Activated CD4-positive, alpha-beta T cell treated with anti-CD3 and anti-CD28 coated beads for 24 hours (primary cell): ENCODE measurements around the gene VAMP5.
"Not testable (repeated sequence)": the region's sequence is repeated elsewhere in the genome, so short reads cannot be mapped to it uniquely, and the experiment has no call there.

Source experiments
- DNase-seq, 2 donors: peaks; one replicate each; pipeline ENCODE4 v3.0.0-alpha.2; 2020; ENCODE audit warnings: low read depth in 2 of 2

Gene VAMP5

DNA sequence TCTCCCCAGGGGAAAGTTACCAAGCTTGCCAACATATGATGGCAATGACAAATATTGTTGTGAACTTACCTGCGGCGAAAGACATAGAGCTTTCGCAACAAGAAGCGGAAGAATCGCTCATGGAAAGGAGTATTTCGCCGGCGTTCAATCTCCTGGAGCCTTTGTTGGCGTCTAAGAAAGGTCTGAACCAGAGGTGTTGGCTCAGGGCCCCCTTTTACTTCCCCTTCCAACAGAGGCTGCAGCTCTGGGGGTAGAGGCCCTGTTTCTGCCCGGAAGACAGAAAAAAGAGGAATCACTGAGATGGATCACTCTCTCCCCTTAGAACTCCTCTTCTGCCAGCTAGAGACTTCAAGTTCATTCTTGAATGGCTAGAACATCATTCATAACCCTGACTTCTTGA lies 33.7 kb upstream of the VAMP5 start:
- no peak for DNase-seq

DNA sequence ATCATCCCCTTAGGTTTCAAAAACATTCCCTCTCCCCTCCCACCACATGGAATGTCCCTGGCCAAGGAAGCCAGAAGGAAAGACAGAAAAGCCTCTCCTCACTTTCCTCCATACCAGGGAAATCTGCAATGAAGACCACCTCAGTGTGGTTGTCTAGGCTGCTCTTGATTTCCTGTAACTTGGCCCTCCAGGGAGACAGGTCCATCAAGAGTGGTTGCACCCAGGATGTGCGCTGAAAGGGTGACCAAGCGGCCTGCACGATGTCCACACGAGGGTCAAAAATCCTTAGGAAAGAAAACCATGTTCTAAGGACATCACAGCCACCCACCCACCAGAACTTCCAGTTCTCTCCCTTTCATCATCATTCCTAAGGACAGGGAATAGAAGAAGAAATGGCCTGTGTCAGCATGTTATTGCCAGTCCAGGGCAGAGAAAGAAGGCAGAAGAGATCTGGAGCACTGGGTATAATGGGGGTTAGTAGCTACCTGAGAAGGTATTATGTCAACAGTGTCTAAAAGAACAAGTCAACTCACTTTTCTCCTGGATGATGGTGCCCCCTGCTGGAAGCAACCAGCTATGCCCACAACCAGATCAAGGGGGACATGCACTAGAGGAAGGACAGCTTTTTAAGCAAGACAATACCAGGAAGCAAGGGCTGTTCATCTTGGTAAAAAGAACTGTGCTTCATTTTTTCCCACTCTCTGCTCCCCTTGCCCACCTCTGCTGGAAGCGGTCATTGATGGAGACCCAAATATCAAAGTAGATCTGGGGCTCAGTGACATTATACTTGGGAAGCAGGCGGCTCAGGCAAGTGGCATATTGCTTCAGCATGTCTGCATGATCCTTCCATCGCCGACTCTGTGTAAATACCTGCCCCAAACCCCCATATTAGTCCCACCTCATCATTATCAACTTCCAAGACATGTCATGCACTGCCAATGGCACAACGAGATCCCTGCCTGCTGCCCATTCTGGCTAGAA lies 32.2 kb upstream of the VAMP5 start:
- DNase-seq = peak; percentile 82 to 85

DNA sequence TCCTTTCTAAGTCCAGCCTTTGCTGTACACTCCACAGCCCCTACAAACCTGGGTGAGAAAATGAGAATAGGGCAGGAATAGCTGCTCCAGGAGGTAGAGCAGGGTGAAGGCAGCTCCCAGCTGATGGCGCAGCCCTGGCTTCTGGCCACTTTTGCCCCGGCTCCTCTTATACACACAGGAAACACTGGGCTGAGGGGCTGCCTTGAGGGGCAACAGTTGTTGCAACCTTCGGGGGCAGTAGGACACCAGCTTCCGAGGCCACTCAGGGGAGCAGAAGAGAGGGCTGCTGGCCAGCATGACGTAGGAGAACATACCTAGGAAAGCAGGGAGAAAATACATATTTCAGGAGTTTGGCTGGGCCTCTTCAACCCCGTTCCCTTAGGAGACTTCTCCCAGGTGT lies 31.0 kb upstream of the VAMP5 start:
- DNase-seq = no peak

DNA sequence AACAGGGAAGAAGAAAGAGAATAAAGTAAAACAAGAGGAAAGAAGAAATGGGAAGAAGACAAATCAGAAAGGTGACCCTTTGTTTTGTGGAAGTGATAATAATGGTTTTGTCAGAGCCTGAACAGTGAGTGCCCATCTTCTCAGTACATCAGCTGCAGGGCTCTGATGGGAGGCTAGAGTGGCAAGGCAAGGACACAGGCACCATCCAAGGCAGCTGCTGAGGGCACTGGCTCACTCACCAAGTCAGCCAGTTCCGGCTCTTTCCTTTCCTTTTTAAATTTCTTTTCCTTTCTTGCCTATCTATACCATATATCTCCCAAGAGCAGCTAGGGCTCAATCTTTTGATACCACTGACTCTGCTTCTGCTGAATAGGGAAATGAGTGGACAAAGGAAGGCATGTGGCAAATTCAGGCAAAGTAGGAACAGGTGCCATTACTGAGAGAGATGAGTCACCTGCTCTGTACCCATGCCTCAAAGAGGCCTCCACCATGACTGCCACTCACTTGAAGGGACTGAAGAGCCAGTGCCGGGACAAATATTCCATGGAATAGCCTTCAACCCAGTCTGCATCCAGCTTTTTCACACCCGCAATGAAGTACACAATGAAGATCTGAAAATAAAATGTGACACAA lies 29.1 kb upstream of the VAMP5 start:
- no peak for DNase-seq

DNA sequence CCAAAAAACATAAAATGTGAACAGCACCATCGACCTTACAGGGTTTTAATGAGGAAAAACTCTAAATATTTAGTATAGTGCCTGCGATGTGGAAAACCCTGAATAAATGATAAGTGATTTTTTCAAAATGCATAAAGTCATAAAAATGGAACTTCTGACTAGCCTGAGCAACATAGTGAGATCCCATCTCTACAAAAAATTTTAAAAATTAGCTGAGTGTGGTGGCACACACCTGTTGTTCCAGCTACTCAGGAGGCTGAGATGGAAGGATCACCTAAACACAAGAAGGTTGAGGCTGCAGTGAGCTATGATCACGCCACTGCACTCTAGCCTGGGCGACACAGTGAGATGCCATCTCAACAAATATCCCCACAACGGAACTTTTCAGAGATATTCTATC lies 27.1 kb upstream of the VAMP5 start:
- DNase-seq = no peak

DNA sequence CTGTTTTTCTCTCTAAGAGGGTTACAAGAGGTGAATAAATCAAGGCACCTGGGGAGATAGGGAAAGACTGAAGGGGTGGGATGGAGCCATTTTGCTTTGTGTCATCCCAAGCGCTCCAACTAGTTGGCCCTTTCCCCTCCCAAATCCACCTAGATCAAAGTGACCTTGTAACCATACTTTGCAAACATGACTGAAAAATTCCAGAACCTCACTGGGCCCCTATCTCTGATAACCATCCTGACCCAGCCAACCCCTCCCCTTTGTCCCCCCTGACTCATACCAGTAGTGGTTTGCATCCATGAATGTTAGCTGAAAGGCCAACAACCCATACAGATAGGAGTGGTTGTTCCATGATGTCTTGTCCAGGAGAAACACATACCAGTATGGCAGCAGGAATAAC lies 26.1 kb upstream of the VAMP5 start:
- DNase-seq = no peak

DNA sequence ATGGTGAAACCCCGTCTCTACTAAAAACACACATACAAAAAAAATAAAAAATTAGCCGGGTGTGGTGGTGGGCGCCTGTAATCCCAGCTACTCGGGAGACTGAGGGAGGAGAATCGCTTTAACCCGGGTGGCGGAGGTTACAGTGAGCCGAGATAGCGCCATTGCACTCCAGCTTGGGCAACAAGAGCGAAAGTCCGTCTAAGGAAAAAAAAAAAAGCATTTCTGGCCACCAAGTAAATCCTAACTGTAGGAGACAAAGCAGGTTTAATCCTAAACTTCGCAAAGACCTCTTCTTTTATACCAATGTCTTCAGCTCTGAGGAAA lies 23.9 kb upstream of the VAMP5 start:
- DNase-seq = not testable (repeated sequence)

DNA sequence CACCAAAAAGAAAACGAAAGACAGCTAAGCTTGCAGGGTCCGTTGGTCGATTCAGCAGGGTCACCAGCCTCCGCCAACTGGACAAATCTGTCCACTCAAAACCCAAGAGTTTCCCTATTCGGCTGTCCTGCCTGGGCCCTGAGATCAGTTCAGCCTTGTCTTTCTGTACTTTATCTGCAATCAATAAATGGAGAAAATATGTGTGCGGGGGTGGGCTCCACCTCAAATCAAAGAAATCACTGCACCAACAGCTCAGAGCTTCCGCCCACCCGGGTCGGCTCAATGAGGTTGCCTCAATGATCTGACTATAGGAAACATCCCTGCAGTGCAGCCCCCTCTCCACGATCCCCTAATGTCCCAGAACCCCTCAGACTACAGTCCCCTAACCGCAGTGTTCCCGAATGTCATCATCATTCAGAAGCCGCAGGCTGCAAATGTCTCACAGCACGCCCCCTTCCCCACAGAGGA lies 23.4 kb upstream of the VAMP5 start:
- DNase-seq = no peak

DNA sequence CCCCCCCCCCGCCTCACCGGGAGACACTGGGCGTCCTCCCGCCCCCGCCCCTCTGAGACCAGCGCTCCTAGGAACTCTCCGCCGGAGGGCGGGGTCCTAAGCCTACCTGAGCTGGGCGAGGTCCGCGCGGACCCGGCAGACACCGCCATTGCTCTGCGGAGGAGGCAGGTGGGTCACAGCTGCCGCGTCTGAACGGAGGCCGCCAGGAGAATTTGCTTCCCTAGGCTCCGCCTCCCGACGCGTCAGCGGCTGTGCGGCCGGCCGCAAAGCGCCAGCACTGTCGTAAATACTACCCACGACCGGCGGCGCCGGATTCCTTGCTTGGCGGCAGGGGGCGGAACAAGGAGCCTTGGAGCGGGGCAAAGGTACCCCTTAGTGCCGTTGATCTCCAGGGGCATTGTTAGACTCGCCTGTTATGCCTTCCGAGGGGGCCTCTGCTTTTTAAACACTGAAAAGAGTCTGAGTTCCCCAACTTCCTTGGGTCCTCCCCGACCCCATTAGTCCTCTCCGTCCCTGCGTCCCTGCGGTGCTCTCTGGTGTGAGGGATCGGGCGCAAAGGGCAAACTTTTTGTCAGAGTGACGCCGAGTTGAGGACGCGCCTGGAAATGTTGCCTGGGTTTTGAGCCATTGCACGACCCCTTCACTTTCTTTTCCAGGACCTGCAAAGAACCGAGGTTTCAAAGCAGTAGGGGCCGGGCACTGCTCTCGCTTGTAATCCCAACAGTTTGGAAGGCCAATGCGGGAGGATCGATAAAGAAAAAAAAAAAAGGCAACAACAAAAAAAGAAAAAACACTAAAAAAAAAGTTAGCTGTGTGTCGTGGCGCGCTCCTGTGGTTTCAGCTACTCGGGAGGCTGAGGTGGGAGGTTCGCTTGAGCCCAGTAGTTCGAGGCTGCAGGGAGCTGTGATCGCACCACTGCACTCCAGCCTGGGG lies 22.7 kb upstream of the VAMP5 start, which contains the start of gene GGCX:
GGCX (minus strand) TSS at position 214 of the 933 bp plus-strand sequence; CDS start at position 149, 65 bp downstream.
- peak; percentile 90 to 94 for DNase-seq

DNA sequence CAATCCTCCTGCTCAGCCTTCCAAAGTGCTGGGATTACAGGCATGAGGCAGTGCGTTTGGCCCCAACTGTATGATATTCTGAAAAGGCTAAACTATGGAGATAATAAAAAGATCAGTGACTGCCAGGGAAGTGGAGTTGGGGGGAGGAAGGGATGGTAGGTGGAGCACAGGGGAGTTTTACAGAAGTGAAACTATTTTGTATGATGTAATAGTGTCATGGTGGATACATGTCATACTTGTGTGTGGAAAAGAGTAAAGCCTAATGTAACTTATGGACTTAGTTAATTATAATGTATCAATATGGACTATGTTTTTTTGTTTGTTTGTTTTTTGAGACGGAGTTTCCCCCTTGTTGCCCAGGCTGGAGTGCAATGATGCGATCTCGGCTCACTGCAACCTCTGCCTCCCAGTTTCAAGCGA lies 20.1 kb upstream of the VAMP5 start:
- DNase-seq = no peak

DNA sequence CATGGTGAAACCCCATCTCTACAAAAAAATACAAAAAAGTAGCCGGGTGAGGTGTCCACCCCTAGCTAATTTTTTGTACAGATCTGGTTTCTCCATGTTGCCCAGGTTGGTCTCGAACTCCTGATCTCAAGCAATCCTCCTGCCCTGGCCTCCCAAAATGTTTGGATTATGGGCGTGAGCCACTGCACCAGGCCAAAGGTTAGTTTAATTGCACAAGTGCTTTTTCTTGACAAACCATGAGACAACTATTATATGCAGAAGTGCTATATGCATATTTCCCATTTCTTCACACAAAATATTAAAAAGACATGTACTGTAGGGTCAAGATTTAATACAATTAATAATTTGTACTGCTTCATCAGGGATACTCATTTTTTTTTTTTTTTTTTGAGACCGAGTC lies 18.0 kb upstream of the VAMP5 start:
- DNase-seq = no peak

DNA sequence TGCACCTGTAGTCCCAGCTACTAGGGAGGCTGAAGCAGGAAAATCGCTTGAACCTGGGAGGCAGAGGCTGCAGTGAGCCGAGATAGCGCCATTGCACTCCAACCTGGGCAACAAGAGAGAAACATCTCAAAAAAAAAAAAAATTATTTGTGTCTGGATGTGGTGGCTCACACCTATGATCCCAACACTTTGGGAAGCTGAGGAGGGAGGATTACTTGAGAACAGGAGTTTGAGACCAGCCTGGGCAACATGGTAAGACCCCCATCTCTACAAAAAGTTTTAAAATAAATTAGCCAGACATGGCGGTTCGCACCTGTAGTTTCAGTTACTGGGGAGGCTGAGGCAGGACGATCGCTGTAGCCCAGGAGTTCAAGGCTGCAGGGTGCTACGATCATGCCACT lies 8.5 kb upstream of the VAMP5 start:
- DNase-seq = no peak

DNA sequence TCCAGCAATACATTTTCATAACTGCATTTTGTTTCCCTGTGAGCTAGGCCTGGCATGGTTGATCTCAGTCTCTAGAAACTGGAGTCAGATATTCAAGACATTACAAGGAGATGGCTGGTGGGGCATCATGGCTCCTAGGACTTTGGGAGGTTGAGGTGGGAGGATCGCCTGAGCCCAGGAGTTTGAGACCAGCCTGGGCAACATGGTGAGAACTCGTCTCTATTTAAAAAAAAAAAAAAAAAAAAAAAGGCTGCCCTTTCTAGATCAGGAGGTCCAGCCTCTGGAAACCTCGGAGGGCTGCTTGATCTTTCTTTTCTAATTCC lies 7.2 kb upstream of the VAMP5 start:
- DNase-seq = no peak

DNA sequence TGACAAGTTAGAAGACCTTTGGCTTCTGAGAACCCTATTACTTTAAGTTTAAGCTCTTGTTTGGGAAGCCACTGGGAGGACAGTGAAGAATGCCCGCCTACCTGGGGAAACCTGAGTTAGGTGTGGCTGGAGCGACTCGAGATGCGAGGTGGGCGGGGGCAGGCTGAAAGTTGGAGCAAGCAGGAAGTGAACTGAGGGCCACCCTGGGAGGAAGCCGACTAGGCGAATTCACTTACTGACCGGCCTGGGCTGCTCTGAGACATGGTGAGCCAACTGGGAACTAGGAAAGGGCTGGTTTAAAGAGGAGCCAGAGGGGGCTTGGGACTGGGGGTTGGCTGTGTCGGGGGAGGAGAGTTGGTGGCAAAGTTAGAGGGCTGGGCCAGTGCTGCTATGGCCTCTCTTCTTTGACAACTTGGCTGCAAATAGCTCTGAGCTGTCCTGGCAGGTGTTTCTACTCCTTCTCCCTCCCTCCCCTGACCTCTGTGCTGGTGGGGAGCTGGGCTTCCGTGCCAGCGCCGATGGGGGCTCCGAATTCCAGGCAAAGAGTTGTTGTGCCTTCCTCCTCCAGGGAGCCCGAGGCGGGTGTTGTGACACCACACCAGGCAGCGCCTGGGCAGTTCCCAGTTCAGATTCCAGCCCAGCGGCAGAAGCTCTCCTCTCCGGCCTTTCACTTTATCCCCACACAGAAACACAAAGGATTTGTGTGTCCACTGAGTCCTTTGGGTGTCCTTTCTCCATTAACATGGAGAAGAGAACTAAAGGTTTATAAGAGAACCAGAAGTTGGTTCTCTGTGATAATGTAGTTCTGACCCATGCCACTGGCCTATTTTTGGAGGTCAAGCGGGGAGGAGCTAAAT lies 6.6 kb upstream of the VAMP5 start, which contains the start of gene VAMP8:
VAMP8 (plus strand) TSS at position 201 of the 857 bp plus-strand sequence; CDS start at position 262, 61 bp downstream.
- peak; percentile 45 to 60 for DNase-seq

DNA sequence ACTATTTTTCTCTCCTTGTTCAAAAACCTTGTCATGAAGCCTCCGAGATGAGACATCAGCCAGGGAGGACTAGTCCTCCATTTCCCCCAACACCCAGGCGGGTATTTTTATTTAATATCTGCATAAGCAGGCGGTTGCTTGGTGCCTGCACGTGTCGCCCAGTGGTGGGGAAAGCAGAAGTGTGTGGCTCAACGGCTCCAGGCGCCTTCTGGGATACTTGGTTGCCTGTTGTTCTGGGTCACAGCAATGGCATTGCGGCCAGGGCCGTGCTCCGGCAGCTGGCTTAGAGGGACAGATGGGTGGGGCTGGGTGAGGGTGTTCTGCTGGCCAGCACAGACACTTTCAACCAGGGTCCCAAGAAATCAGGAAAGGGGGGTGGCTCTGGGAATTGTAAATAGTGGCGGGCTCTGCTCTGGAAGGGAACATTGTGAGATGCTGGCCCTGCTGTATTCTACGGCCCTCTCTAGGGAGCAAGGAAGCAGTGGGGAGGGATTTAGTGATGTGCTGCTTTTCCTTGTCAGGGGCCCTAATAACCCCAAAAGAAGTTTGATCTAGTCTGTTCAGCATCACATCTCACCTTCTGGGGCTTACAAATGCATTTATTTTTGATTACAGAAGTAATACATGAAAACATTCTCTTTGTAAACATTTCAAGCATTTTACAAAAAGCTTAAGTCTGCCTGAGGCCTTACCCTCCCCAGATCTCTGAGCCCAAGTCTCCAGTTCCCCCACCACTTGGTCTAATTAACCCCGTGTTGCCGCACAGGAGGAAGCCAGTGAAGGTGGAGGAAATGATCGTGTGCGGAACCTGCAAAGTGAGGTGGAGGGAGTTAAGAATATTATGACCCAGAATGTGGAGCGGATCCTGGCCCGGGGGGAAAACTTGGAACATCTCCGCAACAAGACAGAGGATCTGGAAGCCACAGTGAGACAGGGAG lies 5.7 kb upstream of the VAMP5 start:
- no peak for DNase-seq

DNA sequence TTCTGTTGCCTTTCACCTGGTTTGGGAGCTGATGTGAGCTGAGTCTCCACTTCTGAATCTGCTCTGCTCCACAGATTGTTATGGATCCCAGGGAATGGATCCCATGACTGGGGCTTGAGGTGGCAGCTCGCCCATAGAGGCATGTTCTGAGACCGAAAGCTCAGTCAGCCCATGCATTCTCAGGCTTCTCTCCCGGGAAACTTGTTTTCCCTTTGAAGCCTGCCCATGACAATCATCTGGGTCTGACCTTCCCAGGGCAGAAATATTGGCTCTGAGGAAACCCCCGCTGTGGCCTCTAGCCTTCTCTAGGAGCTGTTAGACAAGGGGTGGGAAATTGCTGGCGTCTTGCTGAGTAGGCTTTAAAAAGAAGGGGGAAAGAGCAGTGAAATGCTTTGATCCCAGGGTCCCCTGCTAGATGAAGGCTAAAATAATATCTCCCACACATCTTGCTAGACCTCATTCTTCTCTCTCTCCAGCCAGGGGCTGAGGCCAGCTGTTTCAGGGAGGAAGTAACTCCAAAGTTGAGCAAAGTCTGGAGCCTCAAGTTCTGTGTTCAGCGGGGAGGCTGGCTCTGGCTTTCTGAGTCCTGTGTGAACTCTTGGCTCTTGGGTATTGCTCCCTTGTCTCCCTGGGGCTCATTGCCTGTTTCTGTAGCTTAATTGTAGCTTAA lies 4.8 kb upstream of the VAMP5 start:
- no peak for DNase-seq

DNA sequence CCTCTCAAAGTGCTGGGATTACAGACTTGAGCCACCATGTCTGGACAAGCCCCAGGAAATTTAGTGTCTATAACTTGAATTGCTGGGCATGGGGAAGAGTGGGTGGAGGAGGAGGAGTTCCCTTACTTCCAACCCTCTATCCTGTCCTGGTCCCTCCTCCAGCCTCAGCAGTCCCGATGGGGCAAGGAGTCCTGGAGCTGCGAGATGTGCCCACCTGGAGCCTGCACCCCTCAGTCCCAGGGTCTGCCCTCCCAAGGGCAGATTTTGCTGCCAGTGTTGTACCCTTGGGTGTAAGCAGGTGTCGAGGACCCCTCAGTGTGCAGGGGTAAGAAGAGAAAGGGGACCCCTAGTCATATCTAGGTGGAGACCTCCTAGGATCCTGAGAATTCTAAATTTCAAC lies 4.0 kb upstream of the VAMP5 start:
- no peak for DNase-seq

DNA sequence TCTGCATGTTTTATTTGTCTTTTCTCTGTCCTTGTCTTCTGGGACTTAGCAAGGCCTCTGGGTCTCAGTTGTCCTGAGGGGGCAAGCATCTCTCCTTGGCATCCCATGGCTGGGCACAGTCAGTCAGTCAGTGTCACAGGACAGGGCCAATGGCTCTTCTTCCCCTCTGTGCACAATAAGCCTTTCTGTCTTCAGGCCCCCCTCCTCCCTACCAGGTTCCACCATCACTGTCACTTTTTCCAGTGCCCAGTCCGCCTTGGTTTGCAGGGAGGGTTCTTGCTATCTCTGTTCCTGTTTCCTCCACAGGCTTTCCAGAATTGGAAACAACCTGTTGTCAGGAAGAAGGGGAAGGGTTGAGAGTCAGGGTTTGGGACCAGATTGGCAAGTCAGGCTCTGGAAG lies 1.7 kb upstream of the VAMP5 start:
- no peak for DNase-seq

DNA sequence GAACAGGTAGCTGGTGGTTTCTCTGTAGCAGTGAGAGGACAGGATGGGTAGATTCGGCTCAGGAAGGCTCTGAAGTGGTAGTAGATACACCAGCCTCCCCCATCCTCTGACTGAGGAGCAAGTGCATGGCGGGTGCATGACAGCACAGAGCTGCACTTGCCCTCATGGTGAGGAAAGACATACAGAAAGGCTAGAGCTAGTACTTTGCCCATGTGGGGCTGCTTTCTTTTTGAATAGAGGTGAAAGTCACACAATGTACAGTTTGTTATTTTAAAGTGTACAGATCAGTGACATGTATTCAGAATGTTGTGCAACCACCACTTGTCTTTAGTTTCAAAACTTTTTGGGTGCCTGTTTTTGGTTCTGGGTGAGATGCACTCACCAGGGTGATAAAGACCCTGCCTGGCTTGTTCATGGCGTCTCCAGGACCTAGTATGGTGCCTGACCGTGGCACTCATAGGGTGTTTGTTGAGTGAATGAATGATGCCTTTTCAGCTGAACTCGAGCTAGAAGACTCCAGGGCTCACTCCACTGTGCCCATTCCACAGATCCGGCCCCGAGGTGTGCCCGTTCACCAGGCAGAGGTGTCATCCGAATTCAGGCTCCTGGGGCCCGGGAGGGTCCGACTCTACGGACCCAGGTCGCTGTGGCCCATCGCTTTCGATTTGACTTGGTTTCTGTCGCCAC lies 421 bp upstream of the VAMP5 start:
- no peak for DNase-seq
